Measurements from ENCODE around the gene ANGPTL1. TPM values are rescaled to one million over a fixed set of nuclear protein-coding genes. Genes with fewer than 3 reads are reported as not detected.

ANGPTL1 gene
- total and polyA plus RNA-seq, 2 of the 8 experiments (the other 6 are each of a cell fraction or from before 2014, with no cell fraction given) = not detected

GRCh38 chr1:178869119-178869697 lies 1.7 kb downstream of the ANGPTL1 start (continued):
- TF ChIP-seq CHD7 (IDR thresholded peaks at IDR 0.05; ENCODE audit: insufficient replicate concordance, low read length) (peak; percentile 65), SP1 (IDR thresholded peaks at IDR 0.05; ENCODE audit: low read depth, low read length) (no peak)

Data from H1 (cell line).